Measurements from ENCODE around the gene ARAP3.

Gene ARAP3

DNA sequence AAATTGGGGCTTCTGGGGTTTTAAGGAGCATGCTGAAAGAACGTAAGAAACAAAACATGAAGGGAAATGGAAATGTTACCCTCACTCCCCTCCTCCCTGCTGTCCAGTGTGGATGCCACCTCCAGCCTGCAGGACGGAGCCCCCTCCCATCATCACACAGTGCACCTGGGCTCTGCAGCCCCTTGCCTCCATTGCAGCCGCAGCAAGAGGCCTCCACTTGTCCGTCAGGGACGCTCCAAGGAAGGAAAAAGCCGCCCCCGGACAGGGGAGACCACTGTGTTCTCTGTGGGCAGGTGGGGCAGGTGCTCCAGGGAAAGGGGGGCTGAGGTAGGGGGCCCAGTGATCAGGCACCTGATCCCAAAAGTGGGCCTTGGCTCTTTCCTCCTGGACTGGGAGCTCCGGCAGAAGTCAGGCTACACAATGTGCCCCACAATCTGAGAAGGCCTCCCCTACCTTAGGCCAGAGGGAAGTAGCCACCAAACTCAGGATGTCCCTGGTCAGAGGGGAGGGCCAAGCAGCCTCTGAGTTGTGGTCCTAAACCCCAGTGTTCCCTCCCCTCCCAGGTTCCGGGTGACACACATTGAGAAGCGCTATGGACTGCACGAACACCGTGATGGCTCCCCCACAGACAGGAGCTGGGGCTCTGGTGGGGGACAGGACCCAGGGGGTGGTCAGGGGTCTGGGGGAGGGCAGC lies 42.5 kb downstream of the ARAP3 start:
- DNase-seq: no peak

DNA sequence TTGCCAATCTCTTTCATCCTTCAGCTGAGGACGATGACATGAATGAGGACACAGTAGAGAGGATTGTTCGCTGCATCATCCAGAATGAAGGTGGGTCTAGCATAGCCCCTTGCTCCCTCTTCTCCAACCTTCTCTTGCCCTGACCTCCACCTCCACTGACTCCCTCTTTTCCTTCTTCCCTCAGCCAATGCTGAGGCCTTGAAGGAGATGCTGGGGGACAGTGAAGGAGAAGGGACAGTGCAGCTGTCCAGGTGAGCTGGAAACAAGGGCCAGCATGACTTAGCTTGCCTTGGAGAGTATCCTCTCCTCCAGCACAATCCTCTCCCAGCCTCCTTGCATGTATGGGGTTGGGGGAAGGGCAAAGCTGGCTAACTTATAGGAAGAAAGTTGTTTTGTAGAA lies 43.3 kb downstream of the ARAP3 start:
- no peak for DNase-seq

DNA sequence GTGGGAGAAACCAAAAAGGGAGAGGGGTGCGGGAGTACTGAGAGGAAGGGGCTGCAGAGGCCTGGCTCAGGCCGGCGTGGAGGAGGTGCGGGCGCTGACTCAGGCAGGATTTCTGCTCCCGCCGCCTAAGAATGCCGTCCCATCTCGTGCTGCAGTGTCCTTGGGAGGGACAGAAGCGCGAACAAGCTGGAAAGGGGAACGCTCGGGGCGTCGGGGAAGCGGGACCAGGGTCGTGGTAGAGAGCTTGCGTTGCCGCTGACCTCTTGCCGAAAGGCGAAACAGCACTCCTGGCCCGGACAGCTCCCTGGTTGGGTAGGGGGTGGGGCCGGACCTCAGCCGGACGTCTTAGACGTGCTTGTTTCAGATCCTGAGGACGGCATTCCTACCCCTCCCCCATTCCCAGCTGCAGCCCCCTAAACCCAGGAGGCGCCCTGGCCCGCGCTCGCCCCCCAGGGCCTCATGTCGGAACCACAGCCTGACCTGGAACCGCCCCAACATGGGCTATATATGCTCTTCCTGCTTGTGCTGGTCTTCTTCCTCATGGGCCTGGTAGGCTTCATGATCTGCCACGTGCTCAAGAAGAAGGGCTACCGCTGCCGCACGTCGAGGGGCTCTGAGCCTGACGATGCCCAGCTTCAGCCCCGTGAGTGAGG lies 44.1 kb downstream of the ARAP3 start:
- DNase-seq: no peak

DNA sequence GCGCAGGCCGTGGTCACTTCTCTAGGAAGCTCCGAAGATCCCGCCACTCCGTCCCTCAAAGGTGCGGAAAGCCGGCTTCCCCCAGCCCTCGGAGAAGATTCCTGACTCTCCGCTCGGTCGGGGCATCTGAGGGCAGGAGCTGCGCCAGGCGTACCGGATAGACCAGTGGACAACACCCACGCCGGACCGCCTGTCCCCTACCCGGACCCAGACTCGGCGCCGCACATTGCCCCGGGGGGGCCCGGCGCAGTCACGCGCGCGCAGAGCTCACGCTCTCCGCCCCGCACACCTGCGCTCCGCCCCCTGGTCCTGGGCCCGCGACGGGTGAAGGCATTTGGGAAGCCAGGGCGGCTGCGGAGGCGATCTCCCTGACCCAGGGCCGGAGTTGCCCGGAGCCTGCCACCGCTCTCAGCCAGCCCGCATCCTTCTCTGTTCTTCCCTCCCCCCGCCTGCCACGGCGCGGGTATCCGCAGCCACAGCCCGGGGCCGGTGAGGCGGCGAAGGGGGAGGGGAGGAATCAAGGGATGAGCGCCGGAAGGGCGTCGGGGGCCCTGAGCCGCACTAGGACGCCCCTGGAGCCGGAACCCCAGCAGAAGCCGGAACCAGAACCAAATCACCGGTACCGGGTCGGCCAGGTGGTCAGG lies 44.8 kb downstream of the ARAP3 start:
- DNase-seq: no peak

DNA sequence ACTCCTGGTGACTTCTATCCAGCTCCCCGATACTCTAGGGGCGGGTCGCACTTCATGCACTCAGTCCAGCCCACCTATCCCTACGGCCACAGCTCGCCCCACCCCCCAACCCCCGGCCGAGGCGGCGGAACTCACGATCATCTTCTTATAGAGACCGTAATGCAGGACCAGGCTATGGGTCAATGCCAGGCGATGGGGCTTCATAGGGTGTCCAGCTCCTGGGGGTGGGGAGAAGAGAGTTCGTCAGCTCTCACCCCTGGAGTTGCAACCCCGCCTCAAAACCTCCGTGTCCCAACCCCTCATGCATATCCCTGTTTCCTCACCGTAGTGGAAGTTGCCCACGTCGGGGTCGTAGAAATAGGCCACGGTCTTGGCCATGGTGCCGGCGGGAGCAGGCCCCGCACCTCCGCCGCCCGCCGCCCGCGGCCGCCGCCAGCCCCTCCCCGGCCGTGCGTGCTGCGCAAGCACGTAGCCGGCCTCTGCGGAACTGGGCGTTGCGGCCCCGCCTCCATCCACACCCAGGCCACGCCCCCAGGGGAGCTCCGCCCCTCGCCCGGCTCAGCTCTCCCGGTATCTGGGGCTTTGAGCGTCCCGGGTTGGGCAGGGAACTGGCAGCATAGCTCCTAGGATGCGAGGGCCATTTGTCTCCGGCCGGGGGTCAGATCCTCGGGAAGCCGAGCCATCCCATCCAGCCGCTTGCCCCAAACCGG lies 45.5 kb downstream of the ARAP3 start, which contains the start of the genes HDAC3 and RELL2:
TSS of gene HDAC3 (minus strand) at position 437 of the 710 bp plus-strand sequence. CDS start at position 378, 59 bp downstream.
TSS of gene RELL2 (plus strand) at position 585 of the 710 bp plus-strand sequence. CDS start 1,229 bp downstream, outside the sequence.
- no peak for DNase-seq

DNA sequence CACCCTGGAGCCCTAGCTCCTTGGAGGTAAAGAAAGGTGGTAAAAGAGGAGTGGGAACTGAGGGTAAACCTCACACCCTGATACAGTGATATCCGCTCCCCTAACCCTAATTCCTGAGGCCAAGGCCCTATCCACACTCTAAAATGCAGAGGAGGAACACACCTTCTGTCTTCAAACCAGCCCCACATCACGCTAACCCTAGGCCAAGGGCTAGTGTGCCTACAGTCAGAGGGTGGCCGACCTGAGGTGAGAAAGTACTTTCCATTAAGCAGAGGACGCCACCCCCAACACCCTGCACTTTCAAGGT lies 46.0 kb downstream of the ARAP3 start:
- no peak for DNase-seq

DNA sequence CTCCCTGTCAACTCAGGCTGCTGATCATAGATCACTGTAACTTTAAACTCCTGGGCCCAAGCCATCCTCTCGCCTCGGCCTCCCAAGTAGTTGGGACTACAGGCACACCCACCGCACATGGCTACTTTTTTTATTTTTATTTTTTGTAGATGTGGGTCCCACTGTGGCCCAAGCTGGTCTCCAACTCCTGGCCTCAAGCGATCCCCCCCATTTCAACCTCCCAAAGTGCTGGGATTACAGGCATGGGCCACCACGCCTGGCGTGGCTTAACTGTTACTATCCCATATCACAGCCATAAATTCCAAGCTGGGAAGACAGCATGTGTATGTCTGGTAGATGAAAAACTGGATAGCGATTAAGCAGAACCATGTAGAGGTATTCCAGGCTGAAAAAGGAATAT lies 46.4 kb downstream of the ARAP3 start:
- no peak for DNase-seq

DNA sequence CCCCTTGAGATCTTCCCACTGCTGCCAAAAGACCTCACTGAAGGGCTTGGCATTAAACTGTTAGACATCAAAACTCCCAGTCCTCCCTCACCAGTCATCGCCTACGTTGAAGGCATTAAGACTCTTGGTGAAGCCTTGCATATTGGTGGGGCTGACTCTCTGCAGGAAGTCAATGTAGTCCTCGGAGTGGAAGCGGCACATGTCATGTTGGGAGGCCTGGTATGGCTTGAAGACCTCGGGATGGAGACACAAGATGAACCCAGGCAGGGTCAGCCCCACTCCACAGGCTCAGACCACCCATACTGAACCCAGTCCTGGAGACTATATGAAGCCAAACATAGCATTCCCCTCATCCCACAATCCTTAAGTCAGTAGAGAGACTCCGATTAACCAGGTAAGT lies 47.3 kb downstream of the ARAP3 start:
- DNase-seq: no peak

DNA sequence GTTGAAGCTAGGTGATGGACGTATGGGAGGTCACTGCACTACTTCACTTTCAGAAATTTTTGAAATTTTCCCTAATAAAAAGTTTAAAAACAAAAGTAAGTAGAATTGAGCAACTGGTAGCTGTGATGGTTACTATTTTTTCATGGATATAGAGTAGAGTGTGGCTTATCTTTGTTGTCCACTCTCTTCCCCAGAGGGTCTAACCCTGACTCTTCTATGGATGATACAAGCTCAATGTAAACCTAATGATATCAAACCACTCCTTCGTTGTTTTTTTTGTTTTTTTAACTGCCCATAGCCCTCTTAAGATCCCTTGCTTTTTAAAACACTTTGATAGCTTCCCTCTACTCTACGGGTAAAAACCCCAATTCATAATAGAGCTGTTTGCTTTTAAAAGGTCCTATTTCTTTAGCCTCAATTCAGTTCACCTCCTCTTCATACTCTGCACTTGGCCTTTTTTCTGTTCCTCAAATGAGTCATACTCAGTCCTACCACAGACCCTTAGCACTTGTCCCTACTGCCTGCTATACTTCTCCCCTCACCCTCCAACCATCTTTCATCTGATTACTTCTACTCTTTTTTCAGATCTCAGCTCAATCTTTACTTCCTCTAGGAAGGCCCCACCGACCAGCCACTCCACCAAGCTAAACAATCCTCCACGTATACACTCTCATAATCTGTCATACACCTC lies 48.0 kb downstream of the ARAP3 start:
- no peak for DNase-seq

DNA sequence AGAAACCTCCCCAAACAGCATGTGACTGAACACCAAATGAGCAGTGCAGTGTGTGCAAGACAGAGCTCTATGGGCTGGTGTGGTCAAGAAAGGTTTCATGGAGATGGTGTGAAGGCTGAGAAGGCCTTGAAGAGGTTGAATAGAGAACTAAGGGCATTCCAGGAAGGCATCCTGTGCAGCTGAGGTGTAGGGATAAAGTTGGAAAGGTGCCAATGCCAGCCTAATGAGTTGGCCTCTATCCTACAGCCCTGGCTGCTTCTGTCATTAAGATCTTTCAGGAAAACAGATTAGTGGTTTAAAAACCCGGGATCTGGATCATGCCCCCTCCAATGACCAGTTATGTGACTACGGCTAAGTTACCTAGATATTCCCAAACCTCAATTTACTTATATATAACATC lies 49.4 kb downstream of the ARAP3 start:
- DNase-seq: no peak

DNA sequence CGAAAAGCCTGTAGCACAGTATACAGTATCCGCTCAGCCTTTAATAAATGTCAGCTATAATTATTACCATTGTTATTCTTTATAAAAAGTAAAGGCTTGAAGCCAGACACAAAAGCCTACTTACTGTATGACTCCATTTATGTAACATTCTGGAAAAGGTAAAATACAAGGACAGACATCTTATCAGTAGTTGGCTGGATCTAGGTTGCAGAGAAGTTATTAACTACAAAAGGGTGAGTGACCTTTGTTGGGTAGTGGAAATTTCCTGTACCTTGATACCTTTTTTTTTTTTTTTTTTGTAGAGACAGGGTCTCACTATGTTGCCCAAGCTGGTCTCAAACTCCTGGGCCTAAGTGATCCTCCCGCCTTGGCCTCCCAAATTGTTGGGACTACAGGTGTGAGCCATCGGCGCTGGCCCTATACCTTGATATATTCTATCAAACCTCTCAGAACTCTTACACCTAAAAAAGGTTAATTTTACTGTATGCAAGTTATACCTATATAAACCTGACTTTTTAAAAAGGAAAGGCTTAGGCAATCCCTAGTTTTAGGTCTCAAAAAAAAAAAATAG lies 51.4 kb downstream of the ARAP3 start:
- no peak for DNase-seq

DNA sequence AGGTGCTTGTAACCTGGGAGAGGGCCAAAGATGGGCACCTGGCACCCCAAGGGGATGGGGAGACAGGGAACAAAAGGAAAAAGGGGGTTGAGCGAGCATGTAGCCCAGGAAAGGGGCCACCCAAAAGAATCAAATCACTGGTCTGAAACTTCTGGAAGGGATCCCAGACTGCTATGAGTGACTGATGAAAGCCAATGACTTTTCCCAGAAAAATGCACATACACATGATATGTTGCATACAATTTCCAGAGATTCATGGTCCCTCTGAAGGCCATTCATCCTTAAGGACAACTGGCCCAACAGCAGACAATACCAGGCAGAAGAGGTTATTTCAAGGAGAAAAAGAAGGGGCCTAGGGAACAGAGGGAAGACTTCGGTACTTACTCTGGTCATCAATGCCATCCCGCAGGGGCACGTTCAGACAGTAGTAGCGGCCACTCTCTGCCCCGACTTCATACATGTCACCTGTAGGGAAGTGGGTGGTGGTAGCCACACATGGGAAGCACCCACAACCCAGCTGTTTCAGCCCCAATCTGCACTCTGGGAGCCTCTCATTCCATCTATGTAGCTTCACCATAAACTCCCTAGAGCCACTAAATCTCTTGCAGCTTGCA lies 53.7 kb downstream of the ARAP3 start:
- DNase-seq: no peak

DNA sequence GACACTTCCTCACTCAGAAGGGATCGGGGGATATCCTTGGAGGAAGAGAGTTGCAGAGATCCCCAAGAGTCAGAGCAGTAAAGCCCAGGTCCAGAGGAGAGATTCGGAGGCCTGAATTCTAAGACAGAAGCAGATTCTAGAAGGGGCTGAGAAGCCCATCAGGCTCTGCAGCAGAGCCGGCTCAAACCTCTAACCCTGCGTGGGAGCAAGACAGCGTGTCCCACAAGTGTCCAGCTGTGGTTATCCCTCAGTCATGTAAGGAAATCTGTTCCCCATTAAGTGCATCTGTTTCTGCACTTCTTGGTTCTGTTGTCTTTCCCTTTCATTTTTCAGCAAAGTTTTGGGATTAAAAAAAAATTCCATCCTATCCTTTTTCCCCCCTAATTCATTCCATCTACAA lies 58.4 kb downstream of the ARAP3 start:
- no peak for DNase-seq

DNA sequence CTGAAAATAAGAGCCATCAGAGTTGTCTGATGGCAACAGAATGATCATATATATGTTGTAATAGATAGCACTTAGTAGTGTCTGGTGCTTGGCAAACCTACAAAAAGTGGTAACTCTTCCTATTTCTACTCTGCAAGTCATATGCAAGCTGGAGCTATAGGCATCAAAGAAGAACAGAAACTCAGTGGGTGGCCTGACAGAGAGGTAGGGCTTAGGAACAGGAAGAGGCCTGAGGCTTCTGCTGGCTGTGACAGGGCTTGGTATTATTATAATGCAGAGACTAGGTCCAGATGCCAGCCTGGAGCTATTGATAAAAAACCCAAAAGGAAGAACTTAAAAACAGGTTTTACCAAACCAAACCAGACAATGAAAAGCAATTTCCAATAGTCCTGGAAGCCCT lies 58.8 kb downstream of the ARAP3 start:
- no peak for DNase-seq

DNA sequence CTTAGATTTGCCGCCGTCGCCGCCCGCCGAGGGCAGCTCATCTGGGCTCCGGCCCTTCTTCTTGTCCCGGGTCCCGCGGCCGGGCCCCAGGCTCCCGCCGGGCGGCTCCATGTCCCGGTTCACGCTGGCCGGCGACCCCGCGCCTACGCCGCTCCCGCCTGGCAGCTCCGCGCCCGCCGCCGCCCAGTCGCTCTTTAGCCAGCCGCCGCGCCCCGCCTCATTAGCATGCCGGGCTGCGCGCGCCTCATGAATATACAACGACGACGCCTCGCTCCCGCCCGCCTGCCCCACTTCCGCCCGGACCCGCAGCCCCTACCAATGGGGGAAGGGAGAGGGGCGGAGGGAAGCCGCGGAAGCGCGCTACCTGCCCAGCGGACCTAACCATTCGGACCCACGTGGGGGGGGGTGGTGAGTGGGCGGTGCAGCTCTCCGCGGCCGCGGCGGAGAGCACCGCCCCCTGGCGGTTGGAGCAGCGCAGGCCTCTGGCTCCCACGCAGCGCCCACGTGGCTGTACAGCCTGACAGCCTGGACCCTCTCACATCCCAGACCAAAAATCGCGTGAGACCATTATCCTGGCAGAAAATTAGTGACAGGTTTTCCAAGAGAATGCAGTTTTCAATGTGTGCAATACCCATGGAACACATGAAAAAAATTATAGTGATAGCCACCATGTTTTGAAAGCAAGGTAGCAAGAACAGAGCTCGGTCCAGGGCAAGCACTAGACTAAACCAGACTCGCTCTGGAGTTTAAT lies 63.1 kb downstream of the ARAP3 start, which contains the start of gene DIAPH1:
TSS of gene DIAPH1 (minus strand) at position 197 of the 751 bp plus-strand sequence. CDS start at position 111, 86 bp downstream.
- DNase-seq: peak; percentile 65

DNA sequence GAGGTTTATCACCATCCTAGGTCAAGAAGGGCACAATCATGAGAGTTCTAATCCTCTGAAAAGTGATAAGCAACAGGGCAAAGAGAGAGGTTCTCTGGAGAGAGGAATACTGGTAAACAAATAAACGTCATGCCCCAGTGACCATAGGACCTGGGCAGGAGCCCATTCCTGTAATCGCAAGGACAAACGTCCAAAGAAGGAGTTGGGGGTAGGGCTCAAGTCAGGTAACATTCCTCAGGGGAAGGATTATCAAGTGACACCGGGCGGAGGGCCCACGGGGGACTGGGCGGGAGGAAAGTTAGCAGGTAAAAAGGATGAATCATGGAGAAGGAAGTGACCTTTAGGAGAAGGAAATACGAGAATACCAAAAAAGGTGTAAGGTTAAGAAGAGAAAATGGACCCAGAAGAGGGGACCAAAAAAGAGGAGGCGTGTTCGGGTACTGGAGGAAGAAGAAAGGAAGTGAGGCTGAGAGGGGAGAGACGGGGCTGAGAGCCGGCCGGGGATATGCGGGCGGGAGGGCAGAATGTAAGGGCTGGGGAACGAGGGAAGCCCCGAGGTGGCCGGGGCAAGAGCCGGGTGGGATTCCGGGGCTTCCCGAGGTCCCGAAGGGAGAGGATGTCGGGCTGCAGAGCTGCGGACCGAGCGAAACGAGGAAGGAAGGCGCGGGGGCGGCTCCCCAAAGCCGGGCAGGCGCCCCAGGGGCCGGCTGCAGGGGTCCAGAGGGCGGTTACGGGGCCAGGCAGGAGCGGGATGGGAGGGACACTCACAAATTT lies 63.8 kb downstream of the ARAP3 start:
- no peak for DNase-seq

DNA sequence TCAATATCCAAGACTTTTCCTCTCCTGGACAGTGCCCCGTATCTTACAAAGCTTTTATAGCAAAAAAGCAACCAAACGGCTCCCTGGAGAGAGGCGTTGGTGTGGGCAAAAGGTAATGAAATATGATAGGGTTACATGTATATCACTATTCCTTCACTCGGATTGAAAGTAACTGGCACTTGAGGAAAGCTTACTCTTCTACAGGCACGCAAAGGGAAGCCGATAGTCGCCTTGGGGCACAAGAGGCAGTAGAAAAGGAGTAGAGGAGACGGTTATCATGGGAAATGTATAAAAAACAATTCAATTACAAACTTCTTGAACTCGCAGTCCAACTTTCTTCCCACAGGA lies 64.4 kb downstream of the ARAP3 start:
- no peak for DNase-seq

DNA sequence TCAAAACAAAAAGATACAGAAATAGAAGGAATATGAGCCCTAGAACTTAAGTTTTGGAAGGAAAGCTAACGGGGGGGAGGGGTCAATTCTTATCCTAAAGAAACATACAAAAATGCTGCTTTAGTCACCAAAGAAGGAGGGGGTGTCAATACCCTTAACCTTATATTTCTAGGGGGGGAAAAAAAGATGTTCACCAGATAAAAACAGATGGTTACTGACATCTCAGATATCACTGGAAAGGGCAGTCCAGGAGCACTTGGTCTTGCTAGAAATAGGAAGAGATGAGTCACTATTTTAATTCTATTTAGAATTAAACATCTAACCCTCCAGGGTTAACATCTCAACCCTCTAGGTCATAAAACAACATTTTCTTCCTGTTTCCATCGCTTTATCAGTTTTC lies 64.9 kb downstream of the ARAP3 start:
- no peak for DNase-seq

DNA sequence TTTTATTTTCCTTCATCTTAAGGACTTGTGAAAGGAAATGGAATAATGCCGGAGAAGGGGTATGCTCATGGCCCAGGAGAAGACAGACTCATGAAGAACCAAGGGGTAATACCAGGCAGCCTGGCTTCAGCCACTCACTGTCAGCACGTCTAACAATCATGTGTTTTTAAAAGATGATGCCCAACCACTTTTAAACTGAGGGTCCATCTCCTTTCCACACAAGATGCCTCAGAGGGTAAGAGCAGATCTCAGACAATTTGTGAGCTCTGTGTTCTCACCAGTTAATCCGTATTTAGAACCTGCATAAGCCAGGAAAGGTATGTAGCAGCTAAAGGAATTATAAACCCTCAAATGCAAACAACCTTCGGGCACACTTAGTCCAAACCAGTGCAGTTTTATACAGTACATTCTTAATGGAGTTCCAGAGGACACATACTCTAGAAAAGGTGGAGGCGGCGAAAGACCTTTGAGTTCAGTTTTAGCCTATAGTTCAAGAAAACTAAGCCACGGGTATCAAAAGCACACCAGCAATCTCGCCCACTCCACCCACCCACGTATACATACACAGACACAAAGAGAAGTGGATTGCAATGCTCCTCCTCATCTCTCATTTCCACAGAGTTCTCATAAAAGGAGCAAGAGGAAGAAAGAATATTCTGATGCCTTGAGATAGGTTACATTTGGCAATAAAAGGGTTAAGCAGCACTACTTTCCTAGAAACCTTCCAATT lies 65.9 kb downstream of the ARAP3 start:
- DNase-seq: no peak

DNA sequence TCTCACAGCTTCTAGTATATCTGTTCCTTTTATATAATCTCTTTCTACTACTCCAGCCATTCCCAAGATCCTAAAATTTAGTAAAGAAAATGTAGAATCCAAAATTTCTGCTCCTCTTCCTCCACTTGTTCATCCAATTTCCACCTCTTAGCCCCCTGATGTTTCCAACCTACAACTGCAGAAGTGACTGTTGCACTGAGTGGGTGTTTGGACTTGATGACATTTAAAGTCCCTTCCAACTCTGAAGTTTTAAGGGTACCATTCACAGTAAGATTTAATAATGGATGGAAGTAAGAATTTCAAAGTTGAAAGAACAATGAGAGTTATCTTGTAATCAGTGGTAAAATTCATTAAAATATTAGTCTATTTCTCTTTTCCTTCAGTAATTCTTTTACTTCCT lies 68.7 kb downstream of the ARAP3 start:
- DNase-seq: no peak
